GM15510 (cell line): Measurements from ENCODE around the gene GGA2.

Experiments
- POLR2A ChIP-seq: IDR thresholded peaks from 3 replicates; pipeline ENCODE4 v1.6.1; 2011; ENCODE audit warnings: borderline replicate concordance; ENCODE audit not compliant: insufficient read length; ENCODE audit errors: extremely low read depth

Gene GGA2

DNA sequence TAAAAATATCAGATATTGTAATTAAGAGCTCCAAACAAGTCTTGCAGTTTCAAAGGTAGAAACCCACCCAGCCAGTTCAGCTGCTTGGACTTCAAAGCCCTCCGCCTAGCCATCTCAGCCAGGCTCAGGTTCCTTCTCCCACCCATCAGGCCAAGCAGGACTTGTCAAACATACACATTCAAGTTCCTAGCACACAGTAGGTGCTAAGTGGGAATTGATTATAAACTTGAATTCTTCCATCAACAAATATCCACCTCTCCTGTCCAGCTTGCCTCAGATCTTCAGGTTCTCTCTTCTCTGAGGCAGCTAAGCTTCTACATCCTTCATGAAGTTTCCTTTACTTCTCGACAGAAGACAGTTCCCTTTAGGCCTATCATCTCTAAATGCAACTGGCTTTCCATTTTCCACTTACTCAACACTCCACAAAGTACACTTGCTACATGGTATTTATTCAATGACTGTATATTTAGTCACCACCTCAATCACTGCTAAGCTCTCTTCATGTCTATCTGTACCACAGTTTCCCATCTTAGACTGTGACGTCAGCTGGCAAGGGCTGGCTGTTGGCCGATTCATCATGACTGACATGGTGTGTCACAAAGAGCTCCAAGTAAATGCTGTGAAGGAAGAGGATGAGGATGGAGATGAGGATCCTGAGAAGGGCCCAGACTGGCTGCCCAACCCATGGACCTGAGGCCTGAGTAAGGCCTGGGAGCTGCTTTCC, 44.0 kb downstream of the GGA2 start:
- no peak for TF ChIP-seq POLR2A

DNA sequence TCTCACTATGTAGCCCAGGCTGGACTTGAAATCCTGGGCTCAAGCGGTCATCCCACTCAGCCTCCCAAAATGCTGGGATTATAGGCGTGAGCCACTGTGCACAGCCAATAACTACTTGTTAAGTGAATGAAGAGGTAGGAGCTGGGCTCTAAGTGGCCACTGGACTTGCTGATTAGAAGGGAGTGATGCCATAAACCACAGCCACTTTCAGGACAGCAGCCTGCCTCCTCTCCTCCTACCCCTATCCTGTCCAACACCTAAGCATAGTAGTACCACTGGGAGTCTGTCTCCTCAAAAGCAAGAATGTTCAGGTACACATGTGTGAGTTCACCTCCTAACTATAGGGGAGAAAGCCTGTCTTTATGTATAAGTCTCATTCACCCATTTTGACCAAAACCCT, 45.1 kb downstream of the GGA2 start:
- no peak for TF ChIP-seq POLR2A

- TF ChIP-seq POLR2A, result no peak
These were observed 46.1 kb downstream of the GGA2 start for GRCh38 chr16:23464196-23464595.

GRCh38 chr16:23453338-23454052, 56.8 kb downstream of the GGA2 start:
- TF ChIP-seq POLR2A, result no peak

GRCh38 chr16:23452572-23453337, 57.5 kb downstream of the GGA2 start, which contains the start of gene COG7:
Gene COG7 (minus strand): TSS chr16:23453189. CDS start chr16:23452994, 195 bp downstream.
- TF ChIP-seq POLR2A, result peak; percentile 24

DNA sequence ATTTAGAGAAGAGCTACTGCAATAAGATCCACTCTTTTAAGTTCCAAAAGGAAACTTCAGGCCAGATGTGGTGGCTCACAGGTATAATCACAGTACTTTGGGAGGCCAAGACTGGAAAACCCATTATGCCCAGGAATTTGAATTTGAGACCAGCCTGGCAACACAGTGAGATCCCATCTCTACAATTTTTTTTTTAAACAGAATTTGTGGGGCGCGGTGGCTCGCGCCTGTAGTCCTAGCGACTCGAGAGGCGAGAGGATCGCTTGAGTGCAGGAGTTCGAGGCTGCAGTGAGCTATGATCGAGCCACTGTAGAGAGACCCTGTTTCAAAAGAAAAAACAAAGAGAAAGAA, 58.1 kb downstream of the GGA2 start:
- no peak for TF ChIP-seq POLR2A

DNA sequence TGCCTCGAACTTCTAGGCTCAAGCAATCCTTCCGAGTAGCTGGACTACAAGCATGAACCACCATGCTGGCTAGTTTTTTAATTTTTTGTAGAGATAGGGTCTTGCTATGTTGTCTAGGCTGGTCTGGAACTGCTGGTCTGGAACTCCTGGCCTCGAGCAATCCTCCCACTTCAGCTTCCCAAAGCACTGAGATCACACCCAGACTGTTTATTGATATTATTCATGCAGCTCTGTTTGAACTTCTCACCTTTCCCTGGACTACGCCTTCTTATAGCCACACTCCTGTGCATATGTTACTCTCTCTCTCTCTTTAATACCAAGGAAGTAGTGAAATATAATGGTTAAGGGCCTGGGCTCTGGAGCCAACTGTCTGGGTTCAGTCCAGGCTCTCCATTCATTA, 61.9 kb downstream of the GGA2 start:
- no peak for TF ChIP-seq POLR2A

DNA sequence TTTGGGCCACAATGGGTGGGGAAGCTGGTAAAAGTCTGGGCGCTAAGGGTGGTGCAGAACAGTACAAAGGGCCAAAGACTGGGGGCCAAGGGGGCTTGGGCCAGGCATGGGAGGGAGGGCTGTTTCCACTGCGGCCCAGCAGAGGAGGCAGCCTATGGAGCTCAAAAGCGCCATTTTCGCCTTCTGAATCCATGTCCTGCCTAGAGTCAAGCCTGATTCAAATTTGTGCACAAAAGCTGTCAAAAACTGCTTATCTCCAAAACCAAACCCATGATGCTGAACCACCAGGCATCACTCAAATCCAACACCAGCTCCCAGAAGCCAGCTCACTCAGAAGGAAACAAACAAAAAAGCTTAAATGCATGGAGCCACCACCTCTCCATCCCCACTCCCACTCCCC, 73.3 kb downstream of the GGA2 start:
- TF ChIP-seq POLR2A, result no peak

GRCh38 chr16:23435500-23435899, 74.8 kb downstream of the GGA2 start:
- no peak for TF ChIP-seq POLR2A

- no peak for TF ChIP-seq POLR2A
These were observed 75.9 kb downstream of the GGA2 start for GRCh38 chr16:23434380-23434779.

DNA sequence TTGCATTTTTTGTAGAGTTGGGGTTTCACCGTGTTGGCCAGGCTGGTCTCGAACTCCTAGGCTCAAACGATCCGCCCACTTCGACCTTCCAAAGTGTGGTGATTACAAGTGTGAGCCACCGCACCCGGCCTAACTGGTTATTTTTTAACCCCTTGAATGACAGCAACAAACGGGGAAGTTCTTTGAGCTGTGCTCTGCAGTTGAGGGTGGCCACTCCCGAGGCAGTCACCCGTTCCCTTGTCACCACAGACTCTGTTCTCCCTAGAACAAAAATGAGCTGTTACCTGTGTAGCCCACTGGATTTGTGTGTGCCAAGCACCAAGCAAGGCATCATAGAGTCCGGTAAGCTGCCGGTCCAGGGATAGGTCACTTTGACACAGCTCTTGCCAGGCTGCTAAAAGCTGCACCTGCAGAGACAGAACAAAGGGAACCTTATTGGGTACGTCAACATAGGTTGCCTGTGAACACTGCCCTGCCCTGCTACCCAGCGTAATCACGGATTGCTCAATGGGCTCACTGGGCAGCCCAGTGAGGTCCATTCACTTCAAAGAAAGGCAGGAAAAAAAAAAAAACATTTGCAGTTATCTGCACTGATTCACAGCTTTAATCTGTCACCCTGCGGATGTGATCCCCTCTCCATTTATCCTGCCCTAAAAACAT, 76.9 kb downstream of the GGA2 start:
- TF ChIP-seq POLR2A, result no peak

- no peak for TF ChIP-seq POLR2A
These were observed 77.8 kb downstream of the GGA2 start for GRCh38 chr16:23432176-23433128.

DNA sequence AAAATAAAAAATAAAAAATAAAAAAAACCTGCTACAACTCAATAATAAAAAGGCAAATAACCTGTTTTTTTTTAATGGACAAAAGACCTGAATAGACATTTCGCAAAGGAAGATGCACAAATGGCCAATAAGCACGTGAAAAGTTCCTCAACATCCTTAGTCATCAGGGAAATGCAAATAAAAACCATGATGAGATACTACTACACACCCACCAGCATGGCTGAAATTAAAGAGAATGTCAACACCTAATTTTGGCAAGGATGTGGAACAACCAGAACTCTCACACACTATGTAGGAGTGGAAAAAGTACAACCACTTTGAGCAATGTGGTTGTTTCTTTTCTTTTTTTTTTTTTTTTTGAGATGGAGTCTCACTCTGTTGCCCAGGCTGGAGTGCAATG, 81.9 kb downstream of the GGA2 start:
- no peak for TF ChIP-seq POLR2A
